Midbrain (tissue), 1 donor: Measurements from ENCODE around the gene SMARCA2.
A peak's percentile ranks its signal among the peaks of the same experiment; 100 is the strongest.

Experiments
- DNase-seq: peaks from one replicate; lab custom pipeline; 2025; lab: John Stamatoyannopoulos, UW

The SMARCA2 gene

GRCh38 chr9:2170722-2171121 is 155.6 kb downstream of the SMARCA2 start:
- DNase-seq: no peak

- DNase-seq: no peak
Measured at GRCh38 chr9:2173170-2173569, 158.0 kb downstream of the SMARCA2 start.

GRCh38 chr9:2173861-2174260 is 158.7 kb downstream of the SMARCA2 start:
- no peak for DNase-seq

- no peak for DNase-seq
Measured at GRCh38 chr9:2174306-2174705, 159.2 kb downstream of the SMARCA2 start.

- DNase-seq: no peak
Measured at GRCh38 chr9:2174911-2175310, 159.8 kb downstream of the SMARCA2 start.

GRCh38 chr9:2177121-2177520 is 162.0 kb downstream of the SMARCA2 start:
- DNase-seq: no peak

GRCh38 chr9:2178034-2178734 is 163.0 kb downstream of the SMARCA2 start:
- no peak for DNase-seq

GRCh38 chr9:2179567-2179966 is 164.4 kb downstream of the SMARCA2 start:
- no peak for DNase-seq

GRCh38 chr9:2180154-2180553 is 165.0 kb downstream of the SMARCA2 start:
- no peak for DNase-seq

- DNase-seq: no peak
Measured at GRCh38 chr9:2180704-2181103, 165.6 kb downstream of the SMARCA2 start.

GRCh38 chr9:2181792-2182191 is 166.6 kb downstream of the SMARCA2 start:
- DNase-seq: peak; percentile 26

- no peak for DNase-seq
Measured at GRCh38 chr9:2190939-2191608, 175.9 kb downstream of the SMARCA2 start.

GRCh38 chr9:2191609-2191972 is 176.4 kb downstream of the SMARCA2 start:
- DNase-seq: no peak

GRCh38 chr9:2192356-2192979 is 177.3 kb downstream of the SMARCA2 start:
- DNase-seq: no peak

- no peak for DNase-seq
Measured at GRCh38 chr9:2193552-2193951, 178.4 kb downstream of the SMARCA2 start.

GRCh38 chr9:2195211-2195610 is 180.1 kb downstream of the SMARCA2 start:
- DNase-seq: no peak

- no peak for DNase-seq
Measured at GRCh38 chr9:2196757-2197156, 181.6 kb downstream of the SMARCA2 start.

- DNase-seq: no peak
Measured at GRCh38 chr9:2198956-2199635, 183.9 kb downstream of the SMARCA2 start.

- DNase-seq: no peak
Measured at GRCh38 chr9:2199999-2200796, 185.1 kb downstream of the SMARCA2 start.

- DNase-seq: no peak
Measured at GRCh38 chr9:2208465-2208864, 193.3 kb downstream of the SMARCA2 start.

GRCh38 chr9:2208991-2209390 is 193.8 kb downstream of the SMARCA2 start:
- DNase-seq: no peak

- DNase-seq: no peak
Measured at GRCh38 chr9:2209400-2209799, 194.3 kb downstream of the SMARCA2 start.
